ENCODE results near the gene ANAPC2. TPM values are rescaled to one million over a fixed set of nuclear protein-coding genes. Genes with fewer than 3 reads are reported as not detected.

ANAPC2 gene
- total RNA-seq, 1 experiment from 2014 or later: 58.8 TPM

- DNase-seq (ENCODE audit: low spot score): no peak
- in situ Hi-C loops (cut with HindIII; ENCODE audit: low sequenced_read_pairs): no loop called here
Observed at GRCh38 chr9:137217276-137218211, 29.2 kb upstream of the ANAPC2 start.

- DNase-seq (ENCODE audit: low spot score): no peak
- in situ Hi-C loops (cut with HindIII; ENCODE audit: low sequenced_read_pairs): no loop called here
Observed at GRCh38 chr9:137216188-137216965, 28.0 kb upstream of the ANAPC2 start.

- in situ Hi-C loops (cut with HindIII; ENCODE audit: low sequenced_read_pairs): no loop called here
- no peak for DNase-seq (ENCODE audit: low spot score)
Observed at GRCh38 chr9:137215196-137215986, 27.0 kb upstream of the ANAPC2 start.

GRCh38 chr9:137214620-137215019 is 26.3 kb upstream of the ANAPC2 start:
- in situ Hi-C loops (cut with HindIII; ENCODE audit: low sequenced_read_pairs): no loop called here
- no peak for DNase-seq (ENCODE audit: low spot score)

GRCh38 chr9:137213160-137214060 is 25.1 kb upstream of the ANAPC2 start:
- in situ Hi-C loops (cut with HindIII; ENCODE audit: low sequenced_read_pairs): no loop called here

GRCh38 chr9:137212520-137212919 is 24.2 kb upstream of the ANAPC2 start:
- in situ Hi-C loops (cut with HindIII; ENCODE audit: low sequenced_read_pairs): no loop called here
- no peak for DNase-seq (ENCODE audit: low spot score)

More at GRCh38 chr9:137213160-137214060, 25.1 kb upstream of the ANAPC2 start:
- DNase-seq (ENCODE audit: low spot score): no peak

GRCh38 chr9:137211532-137211931 is 23.2 kb upstream of the ANAPC2 start:
- DNase-seq (ENCODE audit: low spot score): no peak
- in situ Hi-C loops (cut with HindIII; ENCODE audit: low sequenced_read_pairs): no loop called here

GRCh38 chr9:137206602-137207001 is 18.2 kb upstream of the ANAPC2 start:
- no peak for DNase-seq (ENCODE audit: low spot score)
- in situ Hi-C loops (cut with HindIII; ENCODE audit: low sequenced_read_pairs): no loop called here

- peak; percentile 89 for DNase-seq (ENCODE audit: low spot score)
- in situ Hi-C loops (cut with HindIII; ENCODE audit: low sequenced_read_pairs): no loop called here
Observed at GRCh38 chr9:137205126-137206069, 17.0 kb upstream of the ANAPC2 start, which contains the start of the genes NDOR1 and TMEM203. TSS of gene NDOR1 (plus strand) at chr9:137205700. CDS start at chr9:137205778, 78 bp downstream. TSS of gene TMEM203 (minus strand) at chr9:137205648. CDS start at chr9:137205414, 234 bp downstream.

GRCh38 chr9:137204731-137205125 is 16.4 kb upstream of the ANAPC2 start:
- no peak for DNase-seq (ENCODE audit: low spot score)
- in situ Hi-C loops (cut with HindIII; ENCODE audit: low sequenced_read_pairs): no loop called here

- no peak for DNase-seq (ENCODE audit: low spot score)
- in situ Hi-C loops (cut with HindIII; ENCODE audit: low sequenced_read_pairs): no loop called here
Observed at GRCh38 chr9:137202966-137203365, 14.6 kb upstream of the ANAPC2 start.

GRCh38 chr9:137201205-137201868 is 13.0 kb upstream of the ANAPC2 start:
- no peak for DNase-seq (ENCODE audit: low spot score)
- in situ Hi-C loops (cut with HindIII; ENCODE audit: low sequenced_read_pairs): no loop called here

GRCh38 chr9:137200311-137201204 is 12.2 kb upstream of the ANAPC2 start, which contains the start of gene TPRN:
TSS of gene TPRN (minus strand) at chr9:137200741. CDS start at chr9:137200711, 30 bp downstream.
- DNase-seq (ENCODE audit: low spot score): peak; percentile 99
- in situ Hi-C loops (cut with HindIII; ENCODE audit: low sequenced_read_pairs): no loop called here

GRCh38 chr9:137199411-137200121 is 11.2 kb upstream of the ANAPC2 start:
- in situ Hi-C loops (cut with HindIII; ENCODE audit: low sequenced_read_pairs): no loop called here
- no peak for DNase-seq (ENCODE audit: low spot score)

- in situ Hi-C loops (cut with HindIII; ENCODE audit: low sequenced_read_pairs): no loop called here
- DNase-seq (ENCODE audit: low spot score): peak; percentile 87
Observed at GRCh38 chr9:137198902-137199283, 10.5 kb upstream of the ANAPC2 start.
